ENCODE data around the gene PCSK6. TPM values are rescaled to one million over a fixed set of nuclear protein-coding genes. Genes with fewer than 3 reads are reported as not detected.

PCSK6 gene
- total RNA-seq, 4 donors from 2014 or later, result 12.9 to 31.5 (median 23.7) TPM

- Histone ChIP-seq H3K4me1 (peaks cover 4% of the 10 kb centered on the region), H3K27ac (no peak overlapping the region), H3K4me3 (no peak overlapping the region), H3K9me3 (no peaks in the 10 kb centered on the region), H3K36me3 (no peaks in the 10 kb centered on the region), H3K27me3 (peaks cover 3% of the 10 kb centered on the region)
- WGBS, result 77% methylated on average over 6 of the region's 8 CpGs
- DNase-seq (ENCODE audit: low spot score in 2 of 2), result peak in 1 of 2 donors; percentile 38
- TF ChIP-seq POLR2A (IDR thresholded peaks at IDR 0.05) (no peak), EP300 (IDR thresholded peaks at IDR 0.05) (no peak), POLR2AphosphoS5 (IDR thresholded peaks at IDR 0.05) (no peak)
- TF ChIP-seq, protein P1, sequence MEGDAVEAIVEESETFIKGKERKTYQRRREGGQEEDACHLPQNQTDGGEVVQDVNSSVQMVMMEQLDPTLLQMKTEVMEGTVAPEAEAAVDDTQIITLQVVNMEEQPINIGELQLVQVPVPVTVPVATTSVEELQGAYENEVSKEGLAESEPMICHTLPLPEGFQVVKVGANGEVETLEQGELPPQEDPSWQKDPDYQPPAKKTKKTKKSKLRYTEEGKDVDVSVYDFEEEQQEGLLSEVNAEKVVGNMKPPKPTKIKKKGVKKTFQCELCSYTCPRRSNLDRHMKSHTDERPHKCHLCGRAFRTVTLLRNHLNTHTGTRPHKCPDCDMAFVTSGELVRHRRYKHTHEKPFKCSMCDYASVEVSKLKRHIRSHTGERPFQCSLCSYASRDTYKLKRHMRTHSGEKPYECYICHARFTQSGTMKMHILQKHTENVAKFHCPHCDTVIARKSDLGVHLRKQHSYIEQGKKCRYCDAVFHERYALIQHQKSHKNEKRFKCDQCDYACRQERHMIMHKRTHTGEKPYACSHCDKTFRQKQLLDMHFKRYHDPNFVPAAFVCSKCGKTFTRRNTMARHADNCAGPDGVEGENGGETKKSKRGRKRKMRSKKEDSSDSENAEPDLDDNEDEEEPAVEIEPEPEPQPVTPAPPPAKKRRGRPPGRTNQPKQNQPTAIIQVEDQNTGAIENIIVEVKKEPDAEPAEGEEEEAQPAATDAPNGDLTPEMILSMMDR (IDR thresholded peaks at IDR 0.05), result no peak
Observed at GRCh38 chr15:101401286-101401685, 88.2 kb downstream of the PCSK6 start.

DNA sequence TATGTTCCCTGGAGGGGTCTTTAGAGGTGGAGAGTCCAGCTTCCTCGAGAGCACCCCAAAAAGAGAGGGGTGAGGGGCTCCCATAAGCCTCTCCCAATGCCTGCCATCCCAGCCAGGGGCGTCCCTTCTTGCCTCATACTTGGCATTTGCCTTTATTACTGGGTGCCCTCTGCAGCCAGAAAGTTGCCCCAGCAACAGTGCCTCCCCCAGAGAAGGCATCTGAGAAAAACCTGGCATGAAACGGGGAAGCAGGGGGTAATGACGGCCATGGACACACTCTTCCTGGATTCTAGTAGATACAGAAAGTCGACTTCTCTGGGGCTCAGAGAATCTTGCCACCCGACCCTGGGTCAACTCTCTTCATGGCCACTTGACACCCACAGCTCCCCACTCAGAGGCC is 90.1 kb downstream of the PCSK6 start:
- no peaks in the 10 kb centered on the region for H3K9me3 ChIP-seq
- peaks cover 3% of the 10 kb centered on the region for H3K27me3 ChIP-seq
- H3K4me1 ChIP-seq, result no peaks in the 10 kb centered on the region
- TF ChIP-seq POLR2A (IDR thresholded peaks at IDR 0.05) (no peak), POLR2AphosphoS5 (IDR thresholded peaks at IDR 0.05) (no peak)
- TF ChIP-seq, protein P1 (IDR thresholded peaks at IDR 0.05), result no peak
- peak in 1 of 2 donors; percentile 40 for DNase-seq (ENCODE audit: low spot score in 2 of 2)
- H3K4me3 ChIP-seq, result no peak overlapping the region
- WGBS, result 58% methylated on average over 6 of the region's 6 CpGs
- H3K27ac ChIP-seq, result no peak overlapping the region
- H3K36me3 ChIP-seq, result no peaks in the 10 kb centered on the region

GRCh38 chr15:101398247-101398646 is 91.3 kb downstream of the PCSK6 start:
- Histone ChIP-seq H3K27ac (no peak overlapping the region), H3K4me1 (no peaks in the 10 kb centered on the region), H3K4me3 (no peak overlapping the region), H3K9me3 (no peaks in the 10 kb centered on the region), H3K36me3 (no peaks in the 10 kb centered on the region), H3K27me3 (peaks cover 3% of the 10 kb centered on the region)
- peak; percentile 45 to 68 for DNase-seq (ENCODE audit: low spot score in 2 of 2)
- TF ChIP-seq EP300 (IDR thresholded peaks at IDR 0.05) (no peak), POLR2AphosphoS5 (IDR thresholded peaks at IDR 0.05) (no peak), POLR2A (IDR thresholded peaks at IDR 0.05) (no peak)
- TF ChIP-seq, protein P1 (IDR thresholded peaks at IDR 0.05), result no peak
- WGBS, result 91% methylated on average over 24 of the region's 24 CpGs

- no peak overlapping the region for H3K4me3 ChIP-seq
- 81% methylated on average over 5 of the region's 12 CpGs for WGBS
- H3K36me3 ChIP-seq, result no peaks in the 10 kb centered on the region
- TF ChIP-seq, protein P1 (IDR thresholded peaks at IDR 0.05), result no peak
- TF ChIP-seq POLR2A (IDR thresholded peaks at IDR 0.05), result no peak
- no peak for TF ChIP-seq POLR2AphosphoS5 (IDR thresholded peaks at IDR 0.05)
- no peak for TF ChIP-seq EP300 (IDR thresholded peaks at IDR 0.05)
- no peaks in the 10 kb centered on the region for H3K4me1 ChIP-seq
- H3K9me3 ChIP-seq, result no peaks in the 10 kb centered on the region
- no peak overlapping the region for H3K27ac ChIP-seq
- H3K27me3 ChIP-seq, result peaks cover 3% of the 10 kb centered on the region
- peak; percentile 39 to 64 for DNase-seq (ENCODE audit: low spot score in 2 of 2)
Observed at GRCh38 chr15:101397521-101398003, 91.9 kb downstream of the PCSK6 start.

DNA sequence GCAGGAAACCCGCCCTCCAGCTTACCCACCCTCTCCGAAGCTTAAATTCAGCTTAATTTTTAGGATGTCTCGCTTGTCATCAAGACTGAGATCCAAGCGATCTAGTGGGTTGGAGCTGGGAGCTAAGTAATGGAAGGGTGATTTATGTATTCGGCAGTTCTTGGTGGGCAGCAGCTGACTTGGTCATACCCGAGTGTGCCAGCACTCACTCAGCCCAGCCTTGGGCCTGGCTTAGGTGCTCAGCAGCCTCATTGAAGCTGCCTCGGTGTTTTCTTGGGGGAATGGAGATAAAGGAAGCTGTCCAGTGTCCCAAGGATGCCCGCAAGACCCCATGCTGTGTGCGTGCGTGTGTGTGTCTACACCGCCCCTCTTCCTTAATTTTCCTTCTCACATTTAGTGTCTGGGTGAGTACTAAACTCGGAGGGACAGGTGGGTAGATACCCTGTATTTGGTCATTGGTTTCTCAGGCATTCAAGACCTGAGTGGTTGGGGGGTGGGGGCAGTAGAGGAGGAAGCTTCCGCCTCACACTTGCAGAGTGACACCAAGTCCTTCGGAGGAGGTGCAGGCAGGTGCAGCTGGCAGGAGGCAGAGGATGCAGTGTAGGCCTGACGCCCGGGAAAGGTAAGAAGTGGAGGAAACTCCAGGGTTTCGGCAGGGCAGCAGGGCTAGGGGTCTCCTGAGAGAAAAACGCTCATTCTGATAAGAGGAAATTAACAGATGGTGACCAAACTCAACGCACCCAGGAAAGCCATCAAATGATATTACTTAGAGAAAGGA is 92.8 kb downstream of the PCSK6 start:
- Histone ChIP-seq H3K4me1 (no peaks in the 10 kb centered on the region), H3K27me3 (peaks cover 3% of the 10 kb centered on the region), H3K4me3 (no peak overlapping the region), H3K27ac (no peak overlapping the region), H3K9me3 (no peaks in the 10 kb centered on the region), H3K36me3 (no peaks in the 10 kb centered on the region)
- TF ChIP-seq EP300 (IDR thresholded peaks at IDR 0.05) (no peak), POLR2AphosphoS5 (IDR thresholded peaks at IDR 0.05) (no peak), POLR2A (IDR thresholded peaks at IDR 0.05) (no peak)
- TF ChIP-seq, protein P1 (IDR thresholded peaks at IDR 0.05), result no peak
- 81% methylated on average over 19 of the region's 19 CpGs for WGBS
- DNase-seq (ENCODE audit: low spot score in 2 of 2), result peak; percentile 37 to 67
